Cardiac fibroblast (primary cell): Measurements from ENCODE around the gene POLR1E.

ENCODE experiments used
- DNase-seq, 2 donors: peaks; one replicate each; pipeline versions ENCODE4 v3.0.0 to v3.0.0-alpha.2; 2010; ENCODE audit warnings: low read depth in 2 of 2
- H3K4me3 ChIP-seq, 2 donors: replicated peaks in 1 of 2; 1 replicate in 1 of 2; 2 replicates in 1 of 2; pipeline ENCODE4 v1.5.1; 2011; ENCODE audit warnings: low read depth in 2 of 2, low read length in 2 of 2, mild to moderate bottlenecking in 2 of 2, moderate library complexity in 1 of 2
- CTCF ChIP-seq: IDR thresholded peaks from one replicate; pipeline ENCODE4 v1.5.1; 2011; ENCODE audit warnings: low read depth, mild to moderate bottlenecking, low read length, inconsistent platforms

The POLR1E gene

GRCh38 chr9:37528652-37529471 lies 43.1 kb downstream of the POLR1E start:
- no peak for DNase-seq
- H3K4me3 ChIP-seq, result no peak overlapping the region
- TF ChIP-seq CTCF, result no peak

GRCh38 chr9:37531699-37532098 lies 46.0 kb downstream of the POLR1E start:
- DNase-seq, result no peak
- no peak overlapping the region for H3K4me3 ChIP-seq
- no peak for TF ChIP-seq CTCF

GRCh38 chr9:37534412-37534811 lies 48.7 kb downstream of the POLR1E start:
- TF ChIP-seq CTCF, result no peak
- DNase-seq, result no peak
- no peak overlapping the region for H3K4me3 ChIP-seq

- H3K4me3 ChIP-seq, result no peak overlapping the region
- DNase-seq, result no peak
- no peak for TF ChIP-seq CTCF
These were observed 49.2 kb downstream of the POLR1E start for GRCh38 chr9:37534901-37535300.

- DNase-seq, result no peak
- no peak for TF ChIP-seq CTCF
- no peak overlapping the region for H3K4me3 ChIP-seq
These were observed 52.4 kb downstream of the POLR1E start for GRCh38 chr9:37538099-37538498.

- no peak overlapping the region for H3K4me3 ChIP-seq
- DNase-seq, result no peak
- TF ChIP-seq CTCF, result no peak
These were observed 53.9 kb downstream of the POLR1E start for GRCh38 chr9:37539634-37540033.

- TF ChIP-seq CTCF, result no peak
- H3K4me3 ChIP-seq, result no peak overlapping the region
- DNase-seq, result no peak
These were observed 54.9 kb downstream of the POLR1E start for GRCh38 chr9:37540634-37541033.
